Ecto neural progenitor cell (in vitro differentiated cells): ENCODE results near the gene PCED1B.
"Not testable (repeated sequence)": the region's sequence is repeated elsewhere in the genome, so short reads cannot be mapped to it uniquely, and the experiment has no call there.

Experiments used
- DNase-seq: peaks from one replicate; pipeline ENCODE4 v3.0.0-alpha.2; 2018; ENCODE audit warnings: low spot score

The PCED1B gene, protein sequence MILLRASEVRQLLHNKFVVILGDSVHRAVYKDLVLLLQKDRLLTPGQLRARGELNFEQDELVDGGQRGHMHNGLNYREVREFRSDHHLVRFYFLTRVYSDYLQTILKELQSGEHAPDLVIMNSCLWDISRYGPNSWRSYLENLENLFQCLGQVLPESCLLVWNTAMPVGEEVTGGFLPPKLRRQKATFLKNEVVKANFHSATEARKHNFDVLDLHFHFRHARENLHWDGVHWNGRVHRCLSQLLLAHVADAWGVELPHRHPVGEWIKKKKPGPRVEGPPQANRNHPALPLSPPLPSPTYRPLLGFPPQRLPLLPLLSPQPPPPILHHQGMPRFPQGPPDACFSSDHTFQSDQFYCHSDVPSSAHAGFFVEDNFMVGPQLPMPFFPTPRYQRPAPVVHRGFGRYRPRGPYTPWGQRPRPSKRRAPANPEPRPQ

DNA sequence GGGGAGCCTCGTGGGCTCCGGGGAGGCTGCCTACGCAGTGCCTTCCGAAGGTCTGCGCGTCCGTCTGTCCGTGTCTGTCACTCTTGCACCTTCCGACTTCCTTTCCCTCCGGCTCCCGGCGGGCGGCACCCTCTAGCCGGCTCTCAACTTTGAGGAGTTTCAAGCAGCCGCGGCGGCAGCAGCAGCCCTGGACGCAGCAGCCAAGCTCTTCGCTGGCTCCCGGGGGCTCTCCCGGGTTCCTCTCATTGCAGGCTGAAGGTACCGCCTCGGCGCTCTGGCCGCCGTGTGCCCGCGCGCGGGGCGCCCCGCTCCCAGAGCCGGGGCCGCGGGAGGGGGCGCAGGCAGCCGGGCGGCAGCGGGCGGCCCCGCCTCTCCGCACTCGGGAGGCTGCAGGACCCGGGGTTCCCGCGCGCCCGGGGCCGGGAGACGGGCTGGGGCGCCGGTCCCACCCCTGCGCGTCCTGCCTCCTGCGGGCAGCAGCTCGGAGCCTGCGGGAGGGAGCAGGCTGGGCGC is at the start of gene PCED1B, which contains the start of gene AMIGO2:
TSS of gene PCED1B (plus strand) at position 154 of the 513 bp plus-strand sequence. CDS start 155,443 bp downstream, outside the sequence.
TSS of gene AMIGO2 (minus strand) at position 492 of the 513 bp plus-strand sequence. CDS start 957 bp downstream, outside the sequence.
- no peak for DNase-seq

DNA sequence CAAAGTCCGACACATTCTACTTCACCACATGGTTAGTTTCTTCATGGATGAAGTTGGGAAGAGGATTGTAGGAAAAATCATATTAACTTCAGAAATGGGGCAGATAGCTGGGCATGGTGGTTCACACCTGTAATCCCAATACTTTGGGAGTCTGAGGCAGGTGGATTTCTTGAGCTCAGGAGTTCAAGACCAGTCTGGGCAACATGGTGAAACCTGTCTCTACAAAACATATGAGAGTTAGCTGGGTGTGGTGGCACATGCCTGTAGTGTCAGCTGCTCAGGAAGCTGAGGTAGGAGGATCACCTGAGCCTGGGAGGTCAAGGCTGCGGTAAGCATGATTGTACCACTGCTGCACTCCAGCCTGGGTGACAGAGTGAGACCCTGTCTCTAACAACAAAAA is 49.5 kb upstream of the PCED1B start:
- DNase-seq: no peak

DNA sequence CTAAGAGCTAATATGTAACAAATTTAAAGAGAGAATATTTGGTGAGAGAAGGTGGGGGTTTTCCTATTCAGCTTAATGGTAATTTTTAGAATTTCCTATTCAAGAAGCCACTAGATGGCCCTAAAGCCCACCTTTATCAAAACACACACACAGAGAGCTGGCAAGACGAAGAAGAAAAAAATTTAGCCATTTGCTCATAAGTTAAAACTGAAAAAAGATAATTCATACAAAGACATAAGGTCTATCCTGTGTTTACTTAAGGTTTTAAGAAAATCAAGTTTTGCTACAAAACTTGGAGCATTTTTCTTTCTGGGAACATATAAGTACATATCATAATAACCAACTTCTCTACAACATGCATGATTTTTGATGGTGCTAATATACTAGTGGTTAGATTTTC is 46.8 kb upstream of the PCED1B start:
- no peak for DNase-seq

DNA sequence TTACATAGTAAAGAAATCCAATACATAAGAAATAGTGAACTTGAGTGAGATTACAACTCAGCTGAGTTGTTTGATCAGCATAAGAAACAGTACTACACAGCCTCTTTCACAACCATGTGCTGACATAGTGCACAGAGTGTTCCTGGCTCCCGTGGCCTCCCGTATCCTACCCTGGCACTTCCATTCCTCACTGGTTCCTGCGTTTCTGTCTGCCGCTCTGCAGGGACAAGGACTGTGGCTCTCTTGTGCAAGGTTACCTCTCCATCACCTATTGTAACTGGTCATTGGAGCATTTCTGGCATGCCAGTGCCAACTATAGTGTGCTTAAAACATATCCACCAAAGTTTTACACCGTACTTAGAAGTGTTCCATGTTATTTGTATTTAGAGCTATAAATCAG is 46.3 kb upstream of the PCED1B start:
- DNase-seq: no peak

GRCh38 chr12:47033789-47034555 is 45.4 kb upstream of the PCED1B start:
- DNase-seq: no peak

DNA sequence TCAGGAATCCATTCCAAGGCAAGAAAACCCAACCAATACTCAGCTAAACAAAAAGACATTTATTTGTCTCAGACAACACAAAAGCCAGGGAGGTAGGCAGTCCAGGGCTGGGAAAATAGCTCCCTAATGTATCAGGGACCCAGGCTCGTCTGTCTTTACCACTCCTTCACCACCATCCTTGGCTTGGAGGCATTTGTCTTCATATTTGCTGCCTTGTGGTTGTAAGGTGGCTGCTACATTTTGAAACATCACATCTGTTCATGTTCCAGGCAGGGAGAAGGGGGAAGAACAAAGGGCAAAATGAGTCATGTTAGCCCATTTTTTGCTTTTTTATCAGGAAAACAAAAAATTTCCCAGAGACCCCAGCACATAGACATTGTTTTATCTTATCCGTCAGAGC is 44.8 kb upstream of the PCED1B start:
- no peak for DNase-seq

- no peak for DNase-seq
Observed at GRCh38 chr12:47035484-47035883, 43.9 kb upstream of the PCED1B start.

DNA sequence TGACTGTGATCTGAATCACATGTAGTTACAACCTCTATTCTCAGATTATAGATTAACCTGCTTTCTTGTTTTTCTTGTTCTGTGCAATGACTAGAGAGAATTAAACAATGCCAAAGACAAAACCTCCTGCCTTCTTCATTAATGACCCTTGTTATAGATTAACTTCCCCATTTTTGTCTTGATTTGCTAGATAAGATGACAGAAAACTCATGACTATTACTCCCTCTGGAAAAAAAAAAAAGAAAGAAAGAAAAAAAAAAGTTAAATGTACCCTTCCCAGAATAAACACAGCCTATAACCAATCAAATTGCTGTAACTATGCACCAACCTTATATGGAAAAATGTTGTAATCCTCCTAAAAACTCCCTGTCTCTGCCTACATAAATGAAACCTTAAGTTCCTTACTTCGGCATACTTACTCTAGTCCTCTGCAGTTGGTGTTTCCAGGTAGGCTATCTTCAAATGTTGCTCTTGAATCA is 41.1 kb upstream of the PCED1B start:
- no peak for DNase-seq

DNA sequence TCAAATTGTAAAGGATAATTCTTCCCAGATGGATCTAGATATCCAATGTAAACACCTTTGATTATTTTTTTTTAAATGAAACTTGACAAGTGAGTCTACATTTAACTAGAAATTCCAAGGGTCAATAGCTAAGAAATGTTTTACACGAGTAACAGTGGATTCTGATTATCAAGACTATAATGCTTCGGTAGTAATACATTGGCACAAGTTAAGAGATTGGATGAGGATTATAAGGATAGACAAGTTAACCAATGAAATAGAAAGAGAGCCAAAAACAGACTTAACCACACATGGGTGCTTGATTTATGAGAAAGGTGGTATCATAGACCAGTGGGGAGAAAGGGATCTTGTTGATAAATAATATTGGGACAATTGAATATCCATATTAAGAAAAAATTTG is 40.3 kb upstream of the PCED1B start:
- DNase-seq: no peak

DNA sequence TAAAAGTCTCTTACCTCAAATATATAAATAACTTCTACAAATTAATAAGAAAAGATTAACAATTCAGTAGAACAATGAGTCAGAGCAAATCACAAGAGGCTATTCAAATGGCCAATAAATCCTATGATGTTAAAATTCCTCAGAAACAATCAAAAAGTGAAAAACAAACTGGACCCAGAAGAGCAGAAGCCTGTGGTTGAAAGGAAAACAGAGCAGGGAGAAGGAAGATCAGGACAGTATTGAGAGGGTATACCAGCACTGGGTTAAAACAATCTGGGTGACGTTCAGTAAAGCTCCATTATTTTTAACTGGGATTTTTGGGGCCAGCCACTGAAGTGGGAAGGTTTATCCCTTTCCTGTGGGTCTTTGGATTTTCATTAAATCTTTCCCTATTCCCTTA is 39.7 kb upstream of the PCED1B start:
- no peak for DNase-seq

DNA sequence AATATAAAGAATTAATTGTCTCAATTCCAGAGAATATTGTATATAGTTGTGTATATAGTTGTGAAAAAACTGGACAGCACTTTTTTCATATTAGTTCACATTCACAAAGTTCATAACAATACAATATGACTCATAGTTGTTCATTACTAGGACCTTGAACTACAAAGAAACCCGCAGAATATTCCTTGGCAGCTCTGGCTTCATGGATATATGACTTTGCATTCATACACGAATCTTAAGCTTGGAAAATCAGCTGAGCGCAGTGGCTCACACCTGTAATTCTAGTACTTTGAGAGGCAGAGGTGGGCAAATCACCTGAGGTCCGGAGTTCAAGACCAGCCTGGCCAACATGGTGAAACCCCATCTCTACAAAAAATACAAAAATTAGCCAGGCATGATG is 38.1 kb upstream of the PCED1B start:
- DNase-seq: no peak

DNA sequence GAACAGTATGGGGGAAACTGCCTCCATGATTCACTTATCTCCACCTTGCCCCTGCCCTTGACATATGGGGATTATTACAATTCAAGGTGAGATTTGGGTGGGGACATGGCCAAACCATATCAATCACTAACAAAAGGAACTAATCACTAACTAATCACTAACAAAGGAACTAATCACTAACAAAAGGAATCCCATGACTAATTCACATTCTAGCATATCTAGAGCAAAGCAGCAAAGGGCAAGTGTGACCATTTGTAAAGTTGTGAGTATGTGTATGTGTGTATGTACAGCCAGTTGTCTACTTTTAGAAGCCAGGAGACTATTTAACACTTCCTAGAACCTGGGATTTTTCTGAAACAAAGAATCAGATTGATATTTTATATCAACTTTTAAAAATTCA is 30.9 kb upstream of the PCED1B start:
- DNase-seq: no peak

DNA sequence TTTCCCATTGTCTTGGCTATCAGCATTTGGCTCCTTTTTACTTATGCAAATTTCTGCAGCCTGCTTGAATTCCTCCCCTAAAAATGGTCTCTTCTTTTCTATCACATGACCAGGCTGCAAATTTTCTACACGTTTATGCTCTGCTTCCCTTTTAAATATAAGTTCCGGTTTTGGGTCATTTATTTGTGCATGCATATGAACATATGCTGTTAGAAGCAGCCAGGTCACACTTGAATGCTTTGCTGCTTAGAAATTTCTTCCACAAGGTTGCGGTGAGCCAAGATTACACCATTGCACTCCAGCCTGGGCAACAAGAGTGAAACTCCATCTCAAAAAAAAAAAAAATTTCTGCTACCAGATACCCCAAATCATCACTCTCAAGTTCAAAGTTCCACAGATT is 28.1 kb upstream of the PCED1B start:
- not testable (repeated sequence) for DNase-seq

DNA sequence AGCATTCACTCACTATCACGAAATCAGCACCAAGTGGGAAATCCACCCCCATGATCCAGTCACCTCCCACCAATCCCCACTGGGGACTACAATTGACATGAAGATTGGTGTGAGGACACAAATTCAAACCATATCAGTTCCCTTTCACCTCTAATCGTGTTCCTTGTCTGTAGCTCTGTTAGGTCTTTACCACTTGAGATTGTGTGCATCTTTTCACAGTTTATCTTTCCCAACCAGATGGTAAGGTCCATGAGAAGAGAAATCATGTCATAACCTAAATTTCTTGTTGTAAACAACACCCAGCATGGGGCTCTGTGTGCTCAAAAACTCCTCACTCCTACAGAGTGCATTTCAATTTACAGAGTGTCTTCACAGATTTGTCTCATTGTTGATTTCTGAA is 27.1 kb upstream of the PCED1B start:
- no peak for DNase-seq

- DNase-seq: no peak
Observed at GRCh38 chr12:47053961-47054360, 25.5 kb upstream of the PCED1B start.

GRCh38 chr12:47054659-47055058 is 24.8 kb upstream of the PCED1B start:
- DNase-seq: no peak

DNA sequence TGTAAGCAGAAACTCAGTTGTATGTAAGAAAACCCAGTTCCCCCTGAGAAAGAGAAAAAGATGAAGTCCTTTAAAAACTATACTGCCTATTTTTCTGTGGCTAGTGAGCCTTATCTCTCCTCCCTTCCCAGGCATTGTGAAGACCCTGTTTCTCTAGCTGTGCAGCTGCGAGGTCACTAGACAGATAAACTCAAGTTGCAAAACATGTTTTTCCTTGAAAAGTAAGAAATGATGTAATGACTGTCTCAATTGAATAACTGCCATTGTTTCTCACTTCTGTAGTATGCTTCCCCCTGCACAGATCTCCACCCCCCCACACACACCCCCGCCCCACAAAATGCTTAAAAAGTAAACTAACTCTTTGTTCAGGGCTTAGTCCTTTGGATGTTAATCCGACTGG is 23.6 kb upstream of the PCED1B start:
- not testable (repeated sequence) for DNase-seq

DNA sequence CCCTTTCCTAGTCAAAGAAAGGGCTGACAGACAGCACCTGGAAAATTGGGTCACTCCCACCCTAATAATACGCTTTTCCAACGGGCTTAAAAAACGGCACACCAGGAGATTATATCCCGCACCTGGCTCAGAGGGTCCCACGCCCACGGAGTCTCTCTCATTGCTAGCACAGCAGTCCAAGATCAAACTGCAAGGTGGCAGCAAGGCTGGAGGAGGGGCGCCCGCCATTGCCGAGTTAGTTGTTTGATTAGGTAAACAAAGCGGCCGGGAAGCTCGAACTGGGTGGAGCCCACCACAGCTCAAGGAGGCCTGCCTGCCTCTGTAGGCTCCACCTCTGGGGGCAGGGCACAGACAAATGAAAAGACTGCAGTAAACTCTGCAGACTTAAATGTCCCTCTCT is 22.5 kb upstream of the PCED1B start:
- not testable (repeated sequence) for DNase-seq

DNA sequence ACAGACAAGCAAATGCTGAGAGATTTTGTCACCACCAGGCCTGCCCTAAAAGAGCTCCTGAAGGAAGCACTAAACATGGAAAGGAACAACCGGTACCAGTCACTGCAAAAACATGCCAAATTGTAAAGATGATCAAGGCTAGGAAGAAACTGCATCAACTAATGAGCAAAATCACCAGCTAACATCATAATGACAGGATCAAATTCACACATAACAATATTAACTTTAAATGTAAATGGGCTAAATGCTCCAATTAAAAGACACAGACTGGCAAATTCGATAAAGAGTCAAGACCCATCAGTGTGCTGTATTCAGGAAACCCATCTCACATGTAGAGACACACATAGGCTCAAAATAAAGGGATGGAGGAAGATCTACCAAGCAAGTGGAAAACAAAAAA is 20.8 kb upstream of the PCED1B start:
- not testable (repeated sequence) for DNase-seq

DNA sequence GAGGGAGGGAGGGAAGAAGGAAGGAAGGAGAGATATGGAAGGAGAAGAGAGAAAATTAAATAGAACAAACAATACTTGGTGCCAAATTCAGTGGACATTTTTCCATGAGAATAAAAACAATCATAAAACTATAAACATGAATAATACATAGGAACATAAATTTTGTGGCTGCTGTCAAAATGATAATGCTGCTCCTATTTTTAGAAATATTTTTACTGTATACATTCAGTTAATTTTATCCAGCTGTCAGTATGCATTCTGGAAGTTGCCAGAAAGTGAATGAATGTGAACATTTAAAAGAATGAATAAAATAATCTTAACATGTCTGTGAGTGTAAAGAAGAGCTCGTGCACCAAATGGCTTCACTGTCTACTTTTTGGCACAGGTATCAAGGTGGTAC is 13.9 kb upstream of the PCED1B start:
- DNase-seq: no peak

GRCh38 chr12:47066278-47067025 is 13.0 kb upstream of the PCED1B start:
- no peak for DNase-seq

GRCh38 chr12:47067176-47067575 is 12.2 kb upstream of the PCED1B start:
- DNase-seq: no peak
